GM20431 (cell line): ENCODE data around the gene AGRN.
"Not testable (repeated sequence)": the region's sequence is repeated elsewhere in the genome, so short reads cannot be mapped to it uniquely, and the experiment has no call there.

ENCODE experiments used
- in situ Hi-C: fragments of 300-500 bp; cut with MseI, MboI; formaldehyde crosslinking; loops from one replicate; pipeline ENCODE4 v1.15.0; 2020; ENCODE audit warnings: low sequenced_read_pairs; ENCODE audit not compliant: unreplicated experiment

Gene AGRN

DNA sequence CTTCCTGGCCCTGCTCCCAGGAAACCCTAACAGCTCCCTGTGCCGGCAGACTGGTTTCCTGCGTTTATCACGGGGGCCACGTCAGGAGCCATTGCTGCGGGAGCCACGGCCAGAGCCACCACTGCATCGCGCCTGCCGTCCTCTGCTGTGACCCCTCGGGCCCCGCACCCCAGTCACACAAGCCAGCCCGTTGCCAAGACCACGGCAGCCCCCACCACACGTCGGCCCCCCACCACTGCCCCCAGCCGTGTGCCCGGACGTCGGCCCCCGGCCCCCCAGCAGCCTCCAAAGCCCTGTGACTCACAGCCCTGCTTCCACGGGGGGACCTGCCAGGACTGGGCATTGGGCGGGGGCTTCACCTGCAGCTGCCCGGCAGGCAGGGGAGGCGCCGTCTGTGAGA is 28.0 kb downstream of the AGRN start:
- in situ Hi-C loops, result no loop called here

DNA sequence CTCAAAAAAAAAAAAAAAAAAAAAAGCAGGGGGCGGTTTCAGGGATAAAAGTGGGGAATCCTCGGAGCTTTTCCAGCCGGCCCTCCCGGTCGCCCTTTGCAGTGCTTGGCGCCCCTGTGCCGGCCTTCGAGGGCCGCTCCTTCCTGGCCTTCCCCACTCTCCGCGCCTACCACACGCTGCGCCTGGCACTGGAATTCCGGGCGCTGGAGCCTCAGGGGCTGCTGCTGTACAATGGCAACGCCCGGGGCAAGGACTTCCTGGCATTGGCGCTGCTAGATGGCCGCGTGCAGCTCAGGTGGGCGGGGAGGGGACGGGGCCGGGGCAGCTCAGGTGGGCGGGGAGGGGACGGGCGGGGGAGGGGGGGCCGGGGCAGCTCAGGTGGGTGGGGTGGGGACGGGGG is 28.8 kb downstream of the AGRN start:
- in situ Hi-C loops, result no loop called here

DNA sequence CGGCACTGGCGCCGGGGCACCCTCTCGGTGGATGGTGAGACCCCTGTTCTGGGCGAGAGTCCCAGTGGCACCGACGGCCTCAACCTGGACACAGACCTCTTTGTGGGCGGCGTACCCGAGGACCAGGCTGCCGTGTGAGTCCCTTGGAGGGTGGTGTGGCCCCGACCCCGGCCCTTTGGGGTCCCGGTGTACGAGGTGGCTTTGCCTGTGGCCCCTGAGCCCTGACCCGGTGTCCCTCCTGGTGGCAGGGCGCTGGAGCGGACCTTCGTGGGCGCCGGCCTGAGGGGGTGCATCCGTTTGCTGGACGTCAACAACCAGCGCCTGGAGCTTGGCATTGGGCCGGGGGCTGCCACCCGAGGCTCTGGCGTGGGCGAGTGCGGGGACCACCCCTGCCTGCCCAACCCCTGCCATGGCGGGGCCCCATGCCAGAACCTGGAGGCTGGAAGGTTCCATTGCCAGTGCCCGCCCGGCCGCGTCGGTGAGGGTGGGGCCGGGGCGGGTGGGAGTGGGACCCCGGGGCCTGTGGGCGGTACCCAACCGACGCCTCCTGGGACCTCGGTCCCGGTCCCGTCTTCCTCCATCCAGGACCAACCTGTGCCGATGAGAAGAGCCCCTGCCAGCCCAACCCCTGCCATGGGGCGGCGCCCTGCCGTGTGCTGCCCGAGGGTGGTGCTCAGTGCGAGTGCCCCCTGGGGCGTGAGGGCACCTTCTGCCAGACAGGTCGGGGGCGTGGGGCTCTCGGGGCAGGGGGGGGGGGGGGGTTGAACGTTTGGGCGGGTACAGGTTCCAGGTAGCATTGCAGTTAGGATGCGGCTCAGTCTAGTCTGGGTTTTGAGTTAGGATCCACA is 29.6 kb downstream of the AGRN start:
- in situ Hi-C loops, result no loop called here

- in situ Hi-C loops, result no loop called here
Observed at GRCh38 chr1:1050577-1051052, 30.7 kb downstream of the AGRN start.

DNA sequence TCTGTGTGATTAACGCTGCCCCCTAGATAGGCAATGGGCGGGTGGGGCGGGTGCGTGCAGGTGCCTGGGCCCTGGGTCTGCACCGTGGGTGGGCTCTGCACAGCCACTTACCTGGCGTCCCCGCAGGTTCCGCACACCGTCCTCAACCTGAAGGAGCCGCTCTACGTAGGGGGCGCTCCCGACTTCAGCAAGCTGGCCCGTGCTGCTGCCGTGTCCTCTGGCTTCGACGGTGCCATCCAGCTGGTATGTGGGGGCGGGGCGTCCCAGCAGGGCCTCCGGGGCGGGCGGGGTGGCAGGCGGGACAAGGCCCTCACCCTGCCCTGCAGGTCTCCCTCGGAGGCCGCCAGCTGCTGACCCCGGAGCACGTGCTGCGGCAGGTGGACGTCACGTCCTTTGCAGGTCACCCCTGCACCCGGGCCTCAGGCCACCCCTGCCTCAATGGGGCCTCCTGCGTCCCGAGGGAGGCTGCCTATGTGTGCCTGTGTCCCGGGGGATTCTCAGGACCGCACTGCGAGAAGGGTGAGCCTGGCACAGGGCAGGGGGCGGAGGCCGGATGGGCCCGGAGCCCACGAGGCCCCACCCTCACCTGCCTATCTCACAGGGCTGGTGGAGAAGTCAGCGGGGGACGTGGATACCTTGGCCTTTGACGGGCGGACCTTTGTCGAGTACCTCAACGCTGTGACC is 31.3 kb downstream of the AGRN start:
- in situ Hi-C loops, result no loop called here

DNA sequence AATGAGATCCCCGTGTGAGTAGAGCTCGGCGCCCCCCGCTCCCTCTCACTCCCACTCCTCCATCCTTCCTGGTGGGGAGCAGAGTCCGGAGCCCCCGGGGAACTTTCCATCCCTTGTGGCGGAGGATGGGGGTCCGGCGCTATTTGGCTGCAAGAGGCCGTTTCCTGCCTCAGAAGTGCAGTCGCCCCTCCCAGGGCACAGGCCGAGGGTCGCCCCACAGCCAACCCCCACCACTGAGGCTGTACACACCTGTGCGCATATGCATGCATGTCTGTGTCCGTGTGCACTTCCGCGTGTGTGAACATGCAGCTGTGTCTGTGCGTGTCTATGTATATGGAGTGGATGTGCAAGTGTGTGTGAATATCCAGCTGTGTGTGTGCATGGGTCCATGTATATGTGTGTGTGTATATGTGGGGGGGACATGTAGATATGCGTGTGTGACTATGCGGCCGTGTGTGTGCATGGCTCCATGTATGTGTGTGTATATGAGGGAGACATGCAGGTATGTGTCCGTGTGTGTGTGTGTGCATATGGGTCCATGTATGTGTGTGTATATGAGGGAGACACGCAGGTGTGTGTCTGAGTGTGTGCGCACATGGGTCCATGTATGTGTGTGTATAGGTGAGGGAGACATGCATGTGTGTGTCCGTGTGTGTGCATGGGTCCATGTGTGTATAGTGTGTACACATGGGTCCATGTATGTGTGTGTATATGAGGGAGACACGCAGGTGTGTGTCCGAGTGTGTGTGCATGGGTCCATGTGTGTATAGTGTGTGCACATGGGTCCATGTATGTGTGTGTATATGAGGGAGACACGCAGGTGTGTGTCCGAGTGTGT is 32.3 kb downstream of the AGRN start:
- in situ Hi-C loops, result no loop called here

- in situ Hi-C loops, result no loop called here
Observed at GRCh38 chr1:1053022-1053421, 33.1 kb downstream of the AGRN start.

- in situ Hi-C loops, result no loop called here
Observed at GRCh38 chr1:1053682-1054081, 33.8 kb downstream of the AGRN start.

GRCh38 chr1:1054099-1054700 is 34.3 kb downstream of the AGRN start:
- in situ Hi-C loops, result no loop called here

- in situ Hi-C loops, result no loop called here
Observed at GRCh38 chr1:1054971-1055370, 35.1 kb downstream of the AGRN start.

DNA sequence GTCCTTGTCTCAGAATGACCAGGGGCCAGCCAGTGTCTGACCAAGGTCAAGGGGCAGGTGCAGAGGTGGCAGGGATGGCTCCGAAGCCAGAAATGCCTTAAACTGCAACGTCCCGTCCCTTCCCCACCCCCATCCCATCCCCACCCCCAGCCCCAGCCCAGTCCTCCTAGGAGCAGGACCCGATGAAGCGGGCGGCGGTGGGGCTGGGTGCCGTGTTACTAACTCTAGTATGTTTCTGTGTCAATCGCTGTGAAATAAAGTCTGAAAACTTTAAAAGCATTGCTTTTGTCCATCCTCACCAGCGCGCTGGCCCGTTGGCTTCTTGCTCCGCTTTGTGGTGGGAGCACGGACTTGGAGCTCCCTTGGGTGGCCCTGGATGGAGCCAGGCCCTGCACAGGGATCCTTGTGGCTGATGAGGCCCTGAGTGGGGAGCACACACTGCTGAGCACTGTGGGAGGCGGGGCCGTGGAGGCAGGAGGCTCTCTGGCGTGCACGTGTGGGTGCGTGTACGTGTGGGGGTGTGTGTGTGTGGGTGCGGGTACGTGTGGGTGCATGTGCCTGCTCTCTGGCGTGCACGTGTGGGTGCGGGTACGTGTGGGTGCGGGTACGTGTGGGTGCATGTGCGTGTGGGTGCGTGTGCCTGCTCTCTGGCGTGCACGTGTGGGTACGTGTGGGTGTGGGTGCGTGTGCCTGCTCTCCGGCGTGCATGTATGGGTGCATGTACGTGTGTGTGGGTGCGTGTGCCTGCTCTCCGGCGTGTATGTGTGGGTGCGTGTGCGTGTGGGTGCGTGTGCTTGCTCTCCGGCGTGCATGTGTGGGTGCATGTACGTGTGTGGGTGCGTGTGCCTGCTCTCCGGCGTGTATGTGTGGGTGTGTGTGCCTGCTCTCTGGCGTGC is 36.2 kb downstream of the AGRN start:
- in situ Hi-C loops, result no loop called here

DNA sequence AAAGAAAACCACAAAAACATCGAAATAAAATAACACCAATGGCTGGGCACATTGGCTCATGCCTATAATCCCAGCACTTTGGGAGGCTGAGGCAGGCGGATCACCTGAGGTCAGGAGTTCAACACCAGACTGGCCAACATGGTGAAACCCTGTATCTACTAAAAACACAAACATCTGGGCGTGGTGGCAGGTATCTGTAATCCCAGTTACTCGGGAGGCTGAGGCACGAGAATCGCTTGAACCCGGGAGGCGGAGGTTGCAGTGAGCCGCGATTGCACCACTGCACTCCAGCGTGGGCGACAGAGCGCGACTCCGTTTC is 37.8 kb downstream of the AGRN start:
- in situ Hi-C loops, result not testable (repeated sequence)

- in situ Hi-C loops, result no loop called here
Observed at GRCh38 chr1:1058088-1058905, 38.4 kb downstream of the AGRN start.

GRCh38 chr1:1058921-1059493 is 39.1 kb downstream of the AGRN start:
- in situ Hi-C loops, result no loop called here

DNA sequence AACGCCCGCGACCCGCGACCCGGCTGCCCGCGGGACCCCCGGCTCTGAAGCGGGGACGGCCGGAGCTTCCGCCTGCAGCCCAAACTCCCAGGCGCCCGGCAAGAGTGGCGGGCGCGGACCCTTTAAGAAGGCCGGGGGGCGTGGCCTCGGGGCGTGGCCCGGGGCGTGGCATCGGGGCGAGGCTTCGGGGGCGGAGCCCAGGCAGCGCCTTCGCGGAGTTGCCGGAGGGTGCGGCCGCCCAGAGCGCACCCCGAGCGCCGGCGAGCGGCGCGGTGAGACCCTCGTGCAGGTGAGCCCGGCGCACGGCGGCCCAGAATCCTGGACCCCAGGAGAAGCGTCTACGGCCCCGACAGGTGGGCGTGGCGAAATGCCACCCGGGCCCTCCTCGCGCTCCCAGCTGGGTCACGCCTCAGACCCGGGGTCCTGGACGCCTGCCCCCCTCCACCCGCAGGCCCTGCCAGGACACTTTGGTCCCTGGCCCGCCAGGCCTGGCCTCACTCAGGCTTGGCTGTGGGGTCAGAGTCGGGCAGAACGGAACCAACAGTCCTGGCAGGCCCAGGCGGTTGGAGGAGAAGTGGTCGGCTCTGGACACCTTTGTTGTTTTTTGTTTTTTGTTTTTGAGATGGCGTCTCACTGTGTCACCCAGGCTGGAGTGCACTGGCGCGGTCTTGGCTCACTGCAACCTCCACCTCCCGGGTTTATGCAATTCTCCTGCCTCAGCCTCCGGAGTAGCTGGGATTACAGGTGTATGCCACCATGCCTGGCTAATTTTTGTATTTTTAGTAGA is 39.8 kb downstream of the AGRN start:
- in situ Hi-C loops, result no loop called here

- in situ Hi-C loops, result no loop called here
Observed at GRCh38 chr1:1060281-1061000, 40.5 kb downstream of the AGRN start.
